ENCODE data around the gene SCRT2.

DNA sequence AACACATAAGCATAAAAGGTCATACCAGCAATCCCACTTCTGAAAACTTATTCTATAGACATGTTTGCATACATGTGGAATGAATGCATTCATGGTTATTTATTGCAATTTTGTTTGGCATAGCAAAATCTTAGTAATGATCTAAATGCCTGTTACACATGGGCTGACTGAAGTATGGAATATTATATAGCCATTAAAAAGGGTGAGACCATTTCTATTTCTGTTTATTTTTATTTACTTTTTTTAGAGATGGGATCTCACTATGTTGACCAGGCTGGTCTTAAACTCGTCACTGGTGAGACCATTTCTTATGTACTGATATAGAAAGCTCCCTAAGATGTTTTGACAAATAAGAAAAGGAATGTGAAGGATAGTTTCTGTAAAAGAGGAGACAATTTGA lies 14.3 kb upstream of the SCRT2 start:
- TF ChIP-seq, protein P1, sequence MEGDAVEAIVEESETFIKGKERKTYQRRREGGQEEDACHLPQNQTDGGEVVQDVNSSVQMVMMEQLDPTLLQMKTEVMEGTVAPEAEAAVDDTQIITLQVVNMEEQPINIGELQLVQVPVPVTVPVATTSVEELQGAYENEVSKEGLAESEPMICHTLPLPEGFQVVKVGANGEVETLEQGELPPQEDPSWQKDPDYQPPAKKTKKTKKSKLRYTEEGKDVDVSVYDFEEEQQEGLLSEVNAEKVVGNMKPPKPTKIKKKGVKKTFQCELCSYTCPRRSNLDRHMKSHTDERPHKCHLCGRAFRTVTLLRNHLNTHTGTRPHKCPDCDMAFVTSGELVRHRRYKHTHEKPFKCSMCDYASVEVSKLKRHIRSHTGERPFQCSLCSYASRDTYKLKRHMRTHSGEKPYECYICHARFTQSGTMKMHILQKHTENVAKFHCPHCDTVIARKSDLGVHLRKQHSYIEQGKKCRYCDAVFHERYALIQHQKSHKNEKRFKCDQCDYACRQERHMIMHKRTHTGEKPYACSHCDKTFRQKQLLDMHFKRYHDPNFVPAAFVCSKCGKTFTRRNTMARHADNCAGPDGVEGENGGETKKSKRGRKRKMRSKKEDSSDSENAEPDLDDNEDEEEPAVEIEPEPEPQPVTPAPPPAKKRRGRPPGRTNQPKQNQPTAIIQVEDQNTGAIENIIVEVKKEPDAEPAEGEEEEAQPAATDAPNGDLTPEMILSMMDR (IDR thresholded peaks at IDR 0.05): no peak
- TF ChIP-seq EP300 (IDR thresholded peaks at IDR 0.05) (no peak), POLR2A (IDR thresholded peaks at IDR 0.05) (no peak)

Data from ovary (tissue), 3 donors.